ENCODE data around the gene SPATA32. TPM values are rescaled to one million over a fixed set of nuclear protein-coding genes. Genes with fewer than 3 reads are reported as not detected.

SPATA32 gene
- total RNA-seq, result not detected in 2 replicates

GRCh38 chr17:45261577-45262515 lies at the start of gene SPATA32:
TSS of gene SPATA32 (minus strand) at chr17:45262094. CDS start at chr17:45262016, 78 bp downstream.
- no peak for TF ChIP-seq CTCF (conservative IDR thresholded peaks at IDR 0.05; ENCODE audit: low read depth, low read length)
- H3K4me3 ChIP-seq (ENCODE audit: low read depth, low read length), result peak within 1 kb of the TSS; percentile 54
- no peak for DNase-seq (ENCODE audit: low read depth)

GRCh38 chr17:45311401-45311759 lies 49.5 kb upstream of the SPATA32 start:
- DNase-seq (ENCODE audit: low read depth), result no peak
- peak; percentile 44 for TF ChIP-seq CTCF (conservative IDR thresholded peaks at IDR 0.05; ENCODE audit: low read depth, low read length)
- peak overlapping the region; percentile 24 for H3K4me3 ChIP-seq (ENCODE audit: low read depth, low read length)

- H3K4me3 ChIP-seq (ENCODE audit: low read depth, low read length), result no peak overlapping the region
- DNase-seq (ENCODE audit: low read depth), result no peak
- TF ChIP-seq CTCF (conservative IDR thresholded peaks at IDR 0.05; ENCODE audit: low read depth, low read length), result no peak
These were observed 48.8 kb upstream of the SPATA32 start for GRCh38 chr17:45310380-45311324.

GRCh38 chr17:45309400-45309799 lies 47.5 kb upstream of the SPATA32 start:
- TF ChIP-seq CTCF (conservative IDR thresholded peaks at IDR 0.05; ENCODE audit: low read depth, low read length), result no peak
- DNase-seq (ENCODE audit: low read depth), result no peak
- no peak overlapping the region for H3K4me3 ChIP-seq (ENCODE audit: low read depth, low read length)

- DNase-seq (ENCODE audit: low read depth), result no peak
- TF ChIP-seq CTCF (conservative IDR thresholded peaks at IDR 0.05; ENCODE audit: low read depth, low read length), result no peak
- no peak overlapping the region for H3K4me3 ChIP-seq (ENCODE audit: low read depth, low read length)
These were observed 46.9 kb upstream of the SPATA32 start for GRCh38 chr17:45308840-45309239.

- DNase-seq (ENCODE audit: low read depth), result no peak
- no peak for TF ChIP-seq CTCF (conservative IDR thresholded peaks at IDR 0.05; ENCODE audit: low read depth, low read length)
- no peak overlapping the region for H3K4me3 ChIP-seq (ENCODE audit: low read depth, low read length)
These were observed 46.1 kb upstream of the SPATA32 start for GRCh38 chr17:45308016-45308365.
